HG03135 (cell line): Measurements from ENCODE around the gene AKAP13.

Experiments
- ATAC-seq: cut with Tn5 transposase; IDR thresholded peaks from one replicate; pipeline ENCODE4 v1.9.1; 2021; ENCODE audit warnings: mild to moderate bottlenecking, moderate library complexity; ENCODE audit not compliant: unreplicated experiment

The AKAP13 gene

GRCh38 chr15:85496551-85497171 is 116.3 kb downstream of the AKAP13 start:
- no peak for ATAC-seq

- ATAC-seq: no peak
Observed at GRCh38 chr15:85497172-85497569, 116.8 kb downstream of the AKAP13 start.

- ATAC-seq: no peak
Observed at GRCh38 chr15:85498471-85498870, 118.1 kb downstream of the AKAP13 start.

GRCh38 chr15:85499371-85499887 is 119.0 kb downstream of the AKAP13 start:
- no peak for ATAC-seq

- ATAC-seq: no peak
Observed at GRCh38 chr15:85500060-85500708, 119.8 kb downstream of the AKAP13 start.

- no peak for ATAC-seq
Observed at GRCh38 chr15:85500729-85501128, 120.3 kb downstream of the AKAP13 start.

GRCh38 chr15:85501574-85501973 is 121.2 kb downstream of the AKAP13 start:
- no peak for ATAC-seq

- no peak for ATAC-seq
Observed at GRCh38 chr15:85503151-85503799, 122.9 kb downstream of the AKAP13 start.

- no peak for ATAC-seq
Observed at GRCh38 chr15:85504749-85505676, 124.6 kb downstream of the AKAP13 start.

- no peak for ATAC-seq
Observed at GRCh38 chr15:85507114-85507513, 126.7 kb downstream of the AKAP13 start.

- no peak for ATAC-seq
Observed at GRCh38 chr15:85509973-85510372, 129.6 kb downstream of the AKAP13 start.

- ATAC-seq: no peak
Observed at GRCh38 chr15:85514413-85514812, 134.0 kb downstream of the AKAP13 start.

GRCh38 chr15:85515212-85515611 is 134.8 kb downstream of the AKAP13 start:
- ATAC-seq: no peak

- ATAC-seq: no peak
Observed at GRCh38 chr15:85517086-85517485, 136.7 kb downstream of the AKAP13 start.

- ATAC-seq: no peak
Observed at GRCh38 chr15:85518979-85519761, 138.8 kb downstream of the AKAP13 start.

GRCh38 chr15:85520650-85521049 is 140.2 kb downstream of the AKAP13 start:
- no peak for ATAC-seq

- no peak for ATAC-seq
Observed at GRCh38 chr15:85523530-85523929, 143.1 kb downstream of the AKAP13 start.

GRCh38 chr15:85525755-85526154 is 145.4 kb downstream of the AKAP13 start:
- no peak for ATAC-seq

GRCh38 chr15:85527895-85528294 is 147.5 kb downstream of the AKAP13 start:
- ATAC-seq: no peak

GRCh38 chr15:85530079-85530478 is 149.7 kb downstream of the AKAP13 start:
- no peak for ATAC-seq
